ENCODE data around the gene ZNF217. TPM values are rescaled to one million over a fixed set of nuclear protein-coding genes. Genes with fewer than 3 reads are reported as not detected.

The ZNF217 gene
- 22.7 and 25.7 TPM in 2 replicates for total RNA-seq (2014; rRNA removed; shearing (Covaris generic))

GRCh38 chr20:53593466-53594007 lies at the start of gene ZNF217:
Gene ZNF217 (minus strand): TSS chr20:53593839. CDS start chr20:53582826, 11,013 bp downstream.

Small RNA genes lying within 50 kb of the gene (small RNA-seq; reads per million reads assigned to genes)
- gene RF00019, result not detected

All from A375 (cell line).